HepG2 (cell line): ENCODE measurements around the gene SFXN5. TPM values are rescaled to one million over a fixed set of nuclear protein-coding genes. Genes with fewer than 3 reads are reported as not detected.
A peak's percentile ranks its signal among the peaks of the same experiment; 100 is the strongest.

ENCODE experiments used
- ELK4 ChIP-seq: sonication (generic); formaldehyde crosslinking; IDR thresholded peaks from 2 replicates; pipeline ENCODE4 v1.9.0; 2021; ENCODE audit warnings: missing genetic modification reagents, borderline replicate concordance
- GABPB1 ChIP-seq: IDR thresholded peaks from 2 replicates; pipeline ENCODE4 v1.6.1; 2016; ENCODE audit warnings: mild to moderate bottlenecking, missing genetic modification reagents, moderate library complexity, missing compliant biosample characterization
- KDM5B ChIP-seq: sonication (generic); formaldehyde crosslinking; IDR thresholded peaks from 2 replicates; pipeline ENCODE4 v1.4.0; 2020; ENCODE audit warnings: missing genetic modification reagents, mild to moderate bottlenecking, borderline replicate concordance
- SPEN ChIP-seq: sonication (generic); formaldehyde crosslinking; IDR thresholded peaks from 2 replicates; pipeline ENCODE4 v1.5.1; 2020; ENCODE audit warnings: low read depth, mild to moderate bottlenecking, missing genetic modification reagents
- TCF12 ChIP-seq, 2 experiments: fragments of 450-650 bp in 1 of 2; sonication (generic) in 1 of 2; formaldehyde crosslinking in 1 of 2; IDR thresholded peaks; 2 replicates each; pipeline versions ENCODE4 v1.6.1 to v1.8.0; 2017 to 2022; ENCODE audit warnings: antibody characterized with exemption in 1 of 2, mild to moderate bottlenecking in 1 of 2, missing genetic modification reagents in 1 of 2, moderate library complexity in 1 of 2
- ZC3H4 ChIP-seq: sonication (generic); formaldehyde crosslinking; IDR thresholded peaks from 2 replicates; pipeline ENCODE4 v1.4.0; 2020; ENCODE audit warnings: missing genetic modification reagents, borderline replicate concordance
- ZFX ChIP-seq: sonication (generic); formaldehyde crosslinking; IDR thresholded peaks from 2 replicates; pipeline ENCODE4 v1.4.0; 2020; ENCODE audit warnings: mild to moderate bottlenecking, low read depth, missing genetic modification reagents, moderate library complexity
- ZNF264 ChIP-seq: sonication (generic); formaldehyde crosslinking; IDR thresholded peaks from 2 replicates; pipeline ENCODE4 v1.4.0; 2020; ENCODE audit warnings: missing genetic modification reagents
- ZNF407 ChIP-seq: sonication (generic); formaldehyde crosslinking; IDR thresholded peaks from one replicate; pipeline ENCODE4 v1.5.1; 2020; ENCODE audit warnings: mild to moderate bottlenecking, missing genetic modification reagents; ENCODE audit errors: not compliant biosample characterization
- ZNF503 ChIP-seq: sonication (generic); formaldehyde crosslinking; IDR thresholded peaks from 2 replicates; pipeline ENCODE4 v1.4.0; 2020; ENCODE audit warnings: missing genetic modification reagents
- ZNF768 ChIP-seq: sonication (generic); formaldehyde crosslinking; IDR thresholded peaks from 2 replicates; pipeline ENCODE4 v1.4.0; 2020; ENCODE audit warnings: missing genetic modification reagents
- ZSCAN20 ChIP-seq: sonication (generic); formaldehyde crosslinking; IDR thresholded peaks from 2 replicates; pipeline ENCODE4 v1.4.0; 2020; ENCODE audit warnings: missing genetic modification reagents, mild to moderate bottlenecking, borderline replicate concordance
- polyA plus RNA-seq, 8 experiments: library from polyadenylated mRNA; depleted of rRNA in 3 of 8; stranded (reverse) in 7 of 8; unstranded in 1 of 8; fragments of >200 nt; fragmentation: Illumina TruSeq in 4 of 8; extraction: Trizol in 4 of 8; gene quantifications; 2 replicates each; pipeline versions ENCODE4 v1.2.1 to v1.2.3, GENCODE V29; 2011 to 2016; ENCODE audit warnings: low read depth in 4 of 8, missing spikeins in 1 of 8, mixed read lengths in 1 of 8; ENCODE audit not compliant: insufficient read depth in 1 of 8
- total RNA-seq, 5 experiments: library from RNA; depleted of rRNA; stranded (reverse); fragments of >200 nt; fragmentation: Illumina TruSeq; extraction: Trizol; gene quantifications; 2 replicates each; pipeline ENCODE4 v1.2.3, GENCODE V29; 2016; ENCODE audit warnings: low read depth in 1 of 5
- TF ChIP-seq, protein P1 (sequence below): sonication (generic); formaldehyde crosslinking; IDR thresholded peaks from 2 replicates; pipeline ENCODE4 v1.4.0; 2020; ENCODE audit warnings: missing genetic modification reagents

SFXN5 gene
- total and polyA plus RNA-seq, 2 of the 13 experiments (the other 11 are each of a cell fraction or from before 2014, with no cell fraction given), result 34.9 to 37.4 TPM

- peak; percentile 38; the same call in 1 of the 2 replicates for TF ChIP-seq ZNF503 (CRISPR knock-in tag)
- peak; percentile 5; the same call in 1 of the 2 replicates for TF ChIP-seq KDM5B (CRISPR knock-in tag)
- TF ChIP-seq SPEN (CRISPR knock-in tag), result peak; percentile 13; the same call in 1 of the 2 replicates
- peak; percentile 42 for TF ChIP-seq ZNF407
- TF ChIP-seq ZNF768 (CRISPR knock-in tag), result peak; percentile 47
- TF ChIP-seq TCF12 (IDR thresholded peaks at IDR 0.05), result no peak
- 0 out of 2 replicates have a peak, but pooled peaks have one; percentile 37 for TF ChIP-seq TCF12 (CRISPR knock-in tag; IDR thresholded peaks at IDR 0.05)
- TF ChIP-seq, protein P1, sequence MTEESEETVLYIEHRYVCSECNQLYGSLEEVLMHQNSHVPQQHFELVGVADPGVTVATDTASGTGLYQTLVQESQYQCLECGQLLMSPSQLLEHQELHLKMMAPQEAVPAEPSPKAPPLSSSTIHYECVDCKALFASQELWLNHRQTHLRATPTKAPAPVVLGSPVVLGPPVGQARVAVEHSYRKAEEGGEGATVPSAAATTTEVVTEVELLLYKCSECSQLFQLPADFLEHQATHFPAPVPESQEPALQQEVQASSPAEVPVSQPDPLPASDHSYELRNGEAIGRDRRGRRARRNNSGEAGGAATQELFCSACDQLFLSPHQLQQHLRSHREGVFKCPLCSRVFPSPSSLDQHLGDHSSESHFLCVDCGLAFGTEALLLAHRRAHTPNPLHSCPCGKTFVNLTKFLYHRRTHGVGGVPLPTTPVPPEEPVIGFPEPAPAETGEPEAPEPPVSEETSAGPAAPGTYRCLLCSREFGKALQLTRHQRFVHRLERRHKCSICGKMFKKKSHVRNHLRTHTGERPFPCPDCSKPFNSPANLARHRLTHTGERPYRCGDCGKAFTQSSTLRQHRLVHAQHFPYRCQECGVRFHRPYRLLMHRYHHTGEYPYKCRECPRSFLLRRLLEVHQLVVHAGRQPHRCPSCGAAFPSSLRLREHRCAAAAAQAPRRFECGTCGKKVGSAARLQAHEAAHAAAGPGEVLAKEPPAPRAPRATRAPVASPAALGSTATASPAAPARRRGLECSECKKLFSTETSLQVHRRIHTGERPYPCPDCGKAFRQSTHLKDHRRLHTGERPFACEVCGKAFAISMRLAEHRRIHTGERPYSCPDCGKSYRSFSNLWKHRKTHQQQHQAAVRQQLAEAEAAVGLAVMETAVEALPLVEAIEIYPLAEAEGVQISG, result peak; percentile 16
- peak; percentile 36; the same call in 1 of the 2 replicates for TF ChIP-seq GABPB1
- peak; percentile 44; the same call in 1 of the 2 replicates for TF ChIP-seq ZFX (CRISPR knock-in tag)
- TF ChIP-seq ZNF264 (CRISPR knock-in tag), result 0 out of 2 replicates have a peak, but pooled peaks have one; percentile 16
- TF ChIP-seq ELK4 (CRISPR knock-in tag), result peak; percentile 27; the same call in 1 of the 2 replicates
- TF ChIP-seq ZSCAN20 (CRISPR knock-in tag), result peak; percentile 70; the same call in 1 of the 2 replicates
- no peak for TF ChIP-seq ZC3H4
Measured at GRCh38 chr2:72917877-72918553, 153.5 kb downstream of the SFXN5 start (continued).
